ENCODE data around the gene SSR4.

DNA sequence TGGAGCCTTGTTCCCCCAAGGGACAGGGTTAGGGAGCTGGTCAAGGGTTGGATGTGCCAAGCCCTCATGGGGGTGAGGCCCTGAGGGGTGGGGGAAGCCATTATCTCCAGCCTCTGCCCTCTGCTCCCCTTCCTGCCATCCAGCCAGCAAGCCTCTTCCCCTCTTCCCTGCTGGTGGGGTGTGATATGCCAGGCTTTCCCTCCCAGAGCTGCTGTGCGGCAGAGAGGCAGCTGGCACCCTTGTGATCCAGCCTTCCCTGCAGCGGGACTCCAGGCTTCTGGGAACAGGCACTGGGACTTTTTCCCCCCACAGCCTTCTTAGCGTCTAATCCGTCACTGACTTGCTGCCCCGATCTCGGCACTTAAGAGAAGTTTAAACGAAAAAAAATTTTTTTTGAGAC, 6.3 kb downstream of the SSR4 start:
- TF ChIP-seq CTCF (conservative IDR thresholded peaks at IDR 0.05) (no peak), ZFX (IDR thresholded peaks at IDR 0.05) (no peak)

Data from C4-2B (cell line).